Esophagus squamous epithelium (tissue), 5 donors: ENCODE measurements around the gene SLC12A7. TPM values are rescaled to one million over a fixed set of nuclear protein-coding genes. Genes with fewer than 3 reads are reported as not detected.
A peak's percentile ranks its signal among the peaks of the same experiment; 100 is the strongest.

ENCODE experiments used
- DNase-seq: peaks from one replicate; lab custom pipeline; 2025; lab: John Stamatoyannopoulos, UW
- H3K27ac ChIP-seq, 4 donors: fragments of 200-600 bp; sonication (generic); one replicate each; pipeline ENCODE4 v1.5.1; 2016 to 2019; ENCODE audit warnings: mild to moderate bottlenecking in 1 of 4
- H3K27me3 ChIP-seq, 4 donors: fragments of 200-600 bp; sonication (generic); 1 replicate in 3 of 4; 2 replicates in 1 of 4; pipeline versions ENCODE4 v1.5.1 to v1.6.0; 2017 to 2021; ENCODE audit warnings: antibody characterized with exemption in 1 of 4
- H3K36me3 ChIP-seq, 3 donors: fragments of 200-600 bp; sonication (generic); one replicate each; pipeline ENCODE4 v1.5.1; 2016 to 2019
- H3K4me1 ChIP-seq, 3 donors: fragments of 200-600 bp; sonication (generic); one replicate each; pipeline ENCODE4 v1.5.1; 2017 to 2019
- H3K4me3 ChIP-seq, 4 donors: fragments of 200-600 bp; sonication (generic); 1 replicate in 3 of 4; 2 replicates in 1 of 4; pipeline ENCODE4 v1.5.1; 2016 to 2019; ENCODE audit warnings: mild to moderate bottlenecking in 2 of 4, moderate library complexity in 1 of 4
- H3K9me3 ChIP-seq, 3 donors: fragments of 200-600 bp; sonication (generic); one replicate each; pipeline ENCODE4 v1.5.1; 2016 to 2019
- CTCF ChIP-seq, 6 experiments: fragments of 450-650 bp in 4 of 6; fragments of 200-600 bp in 2 of 6; sonication (generic) in 2 of 6; IDR thresholded peaks; one replicate each; pipeline ENCODE4 v1.5.1; 2016 to 2019; ENCODE audit warnings: antibody characterized with exemption in 6 of 6, mild to moderate bottlenecking in 4 of 6, moderate library complexity in 4 of 6
- POLR2A ChIP-seq, 4 donors: fragments of 450-650 bp; IDR thresholded peaks; one replicate each; pipeline ENCODE4 v1.6.1; 2017; ENCODE audit warnings: antibody characterized with exemption in 4 of 4, mild to moderate bottlenecking in 4 of 4, moderate library complexity in 3 of 4
- WGBS, 2 donors: methylation state at CpG; one replicate each; pipeline ENCODE4 v1.1.5; 2018; 5-methylcytosine and 5-hydroxymethylcytosine counted together
- intact Hi-C: fragments of 100-400 bp; cut with DNase I; formaldehyde crosslinking; loops from one replicate; pipeline ENCODE4 v1.15.0; 2022
- total RNA-seq, 4 donors: library from RNA; depleted of rRNA; stranded (reverse); fragments of >200 nt; gene quantifications; one replicate each; pipeline ENCODE4 v1.1.0, GENCODE V29; 2016
- donor health status: DM: yes; HTN: yes; CAD: no.

SLC12A7 gene
- total RNA-seq, 4 donors from 2014 or later = 4.5 to 13.4 (median 6.6) TPM

- intact Hi-C loops = no loop called here
- DNase-seq = no peak
- Histone ChIP-seq H3K27me3 (peaks cover 0 to 65% (median 0%) of the 10 kb centered on the region in 4 donors), H3K9me3 (no peaks in the 10 kb centered on the region), H3K36me3 (no peaks in the 10 kb centered on the region), H3K4me1 (peaks cover 6 to 28% (median 21%) of the 10 kb centered on the region in 3 donors), H3K27ac (peak overlapping the region in 1 of 4 donors; percentile 49), H3K4me3 (no peak overlapping the region)
- 88% methylated on average over 5 to 6 of the region's 16 CpGs for WGBS, 2 donors
- no peak for TF ChIP-seq POLR2A (IDR thresholded peaks at IDR 0.05)
- no peak for TF ChIP-seq CTCF (IDR thresholded peaks at IDR 0.05)
Measured at GRCh38 chr5:1138445-1139245, 26.8 kb upstream of the SLC12A7 start.

- intact Hi-C loops = no loop called here
- Histone ChIP-seq H3K27ac (peak overlapping the region in 1 of 4 donors; percentile 18), H3K4me1 (peaks cover 6 to 35% (median 21%) of the 10 kb centered on the region in 3 donors), H3K27me3 (peaks cover 0 to 63% (median 0%) of the 10 kb centered on the region in 4 donors), H3K9me3 (no peaks in the 10 kb centered on the region), H3K4me3 (no peak overlapping the region), H3K36me3 (no peaks in the 10 kb centered on the region)
- WGBS, 2 donors = 50 to 60% methylated on average over 7 to 9 of the region's 30 CpGs
- DNase-seq = no peak
- TF ChIP-seq CTCF (IDR thresholded peaks at IDR 0.05) = no peak
- no peak for TF ChIP-seq POLR2A (IDR thresholded peaks at IDR 0.05)
Measured at GRCh38 chr5:1137567-1138444, 25.9 kb upstream of the SLC12A7 start.

GRCh38 chr5:1136814-1137213 is 25.0 kb upstream of the SLC12A7 start:
- intact Hi-C loops = no loop called here
- no peak for DNase-seq
- Histone ChIP-seq H3K4me1 (peaks cover 6 to 42% (median 21%) of the 10 kb centered on the region in 3 donors), H3K27me3 (peaks cover 0 to 69% (median 0%) of the 10 kb centered on the region in 4 donors), H3K36me3 (no peaks in the 10 kb centered on the region), H3K4me3 (no peak overlapping the region), H3K27ac (no peak overlapping the region), H3K9me3 (no peaks in the 10 kb centered on the region)
- 75 to 88% methylated on average over 6 of the region's 8 CpGs for WGBS, 2 donors
- TF ChIP-seq CTCF (IDR thresholded peaks at IDR 0.05) (no peak), POLR2A (IDR thresholded peaks at IDR 0.05) (no peak)

GRCh38 chr5:1135696-1136525 is 24.0 kb upstream of the SLC12A7 start:
- no peak for DNase-seq
- 85 to 87% methylated on average over 3 to 17 of the region's 27 CpGs for WGBS, 2 donors

More at GRCh38 chr5:1135696-1136525, 24.0 kb upstream of the SLC12A7 start:
- H3K9me3 ChIP-seq = no peaks in the 10 kb centered on the region
- peaks cover 0 to 69% (median 0%) of the 10 kb centered on the region in 4 donors for H3K27me3 ChIP-seq
- H3K27ac ChIP-seq = no peak overlapping the region
- TF ChIP-seq CTCF (IDR thresholded peaks at IDR 0.05) (no peak), POLR2A (IDR thresholded peaks at IDR 0.05) (no peak)
- H3K4me3 ChIP-seq = no peak overlapping the region
- intact Hi-C loops = no loop called here
- H3K4me1 ChIP-seq = peaks cover 6 to 48% (median 21%) of the 10 kb centered on the region in 3 donors
- H3K36me3 ChIP-seq = no peaks in the 10 kb centered on the region
